Cardiac muscle cell (in vitro differentiated cells and primary cell): ENCODE results near the gene AGAP1. TPM values are rescaled to one million over a fixed set of nuclear protein-coding genes. Genes with fewer than 3 reads are reported as not detected.
A peak's percentile ranks its signal among the peaks of the same experiment; 100 is the strongest.

Source experiments
- DNase-seq, 2 donors: peaks; one replicate each; pipeline versions ENCODE4 v3.0.0 to v3.0.0-alpha.2; 2010 to 2017; ENCODE audit warnings: low read depth in 1 of 2, low spot score in 1 of 2
- H3K27ac ChIP-seq: fragments of 200-600 bp; sonication (generic); 2 replicates; pipeline ENCODE4 v1.5.1; 2016
- H3K27me3 ChIP-seq: fragments of 200-600 bp; sonication (generic); 2 replicates; pipeline ENCODE4 v1.6.0; 2016; ENCODE audit warnings: control low read depth
- H3K36me3 ChIP-seq: fragments of 200-600 bp; sonication (generic); 2 replicates; pipeline ENCODE4 v1.5.1; 2016; ENCODE audit warnings: control low read depth
- H3K4me1 ChIP-seq: fragments of 200-600 bp; sonication (generic); 2 replicates; pipeline ENCODE4 v1.8.1; 2017; ENCODE audit warnings: low read depth, mild to moderate bottlenecking, mixed run types
- H3K4me3 ChIP-seq: fragments of 200-600 bp; sonication (generic); 2 replicates; pipeline ENCODE4 v1.5.1; 2016; ENCODE audit warnings: mild to moderate bottlenecking
- H3K9me3 ChIP-seq: fragments of 200-600 bp; sonication (generic); 2 replicates; pipeline ENCODE4 v1.5.1; 2017; ENCODE audit warnings: low read depth, mild to moderate bottlenecking, control low read depth
- CTCF ChIP-seq: IDR thresholded peaks from 2 replicates; pipeline ENCODE4 v1.5.1; 2012; ENCODE audit warnings: low read depth, mild to moderate bottlenecking, low read length
- polyA plus RNA-seq: library from polyadenylated mRNA; unstranded; fragments of >200 nt; fragmentation: Nextera tagmentation; extraction: Ambion mirVana; gene quantifications from 2 replicates; pipeline ENCODE4 v1.2.1, GENCODE V29; 2016
- total RNA-seq: library from RNA; depleted of rRNA; stranded (reverse); fragments of >200 nt; gene quantifications from 2 replicates; pipeline ENCODE4 v1.2.3, GENCODE V29; 2016

AGAP1 gene
- total and polyA plus RNA-seq, 2 experiments from 2014 or later = 8.6 to 38.2 TPM

GRCh38 chr2:235728800-235729556 lies 235.1 kb downstream of the AGAP1 start:
- H3K36me3 ChIP-seq = no peaks in the 10 kb centered on the region
- no peaks in the 10 kb centered on the region for H3K27me3 ChIP-seq
- H3K27ac ChIP-seq = no peak overlapping the region
- no peaks in the 10 kb centered on the region for H3K9me3 ChIP-seq
- H3K4me1 ChIP-seq = no peaks in the 10 kb centered on the region
- no peak overlapping the region for H3K4me3 ChIP-seq
- DNase-seq = peak in 1 of 2 donors; percentile 15
- TF ChIP-seq CTCF = no peak

- no peak for TF ChIP-seq CTCF
- H3K9me3 ChIP-seq = no peaks in the 10 kb centered on the region
These were observed 235.7 kb downstream of the AGAP1 start for GRCh38 chr2:235729557-235729947.

GRCh38 chr2:235730115-235730514 lies 236.3 kb downstream of the AGAP1 start:
- Histone ChIP-seq H3K4me3 (no peak overlapping the region), H3K27ac (no peak overlapping the region), H3K27me3 (no peaks in the 10 kb centered on the region), H3K9me3 (no peaks in the 10 kb centered on the region), H3K4me1 (no peaks in the 10 kb centered on the region), H3K36me3 (no peaks in the 10 kb centered on the region)
- no peak for DNase-seq
- TF ChIP-seq CTCF = no peak

More at GRCh38 chr2:235729557-235729947, 235.7 kb downstream of the AGAP1 start:
- no peaks in the 10 kb centered on the region for H3K36me3 ChIP-seq
- H3K4me1 ChIP-seq = no peaks in the 10 kb centered on the region
- H3K27me3 ChIP-seq = no peaks in the 10 kb centered on the region
- H3K4me3 ChIP-seq = no peak overlapping the region
- DNase-seq = no peak
- H3K27ac ChIP-seq = no peak overlapping the region

- no peak for DNase-seq
- no peaks in the 10 kb centered on the region for H3K27me3 ChIP-seq
- H3K4me1 ChIP-seq = no peaks in the 10 kb centered on the region
- no peaks in the 10 kb centered on the region for H3K36me3 ChIP-seq
- no peak overlapping the region for H3K4me3 ChIP-seq
- no peak for TF ChIP-seq CTCF
- H3K27ac ChIP-seq = no peak overlapping the region
- no peaks in the 10 kb centered on the region for H3K9me3 ChIP-seq
These were observed 239.9 kb downstream of the AGAP1 start for GRCh38 chr2:235733761-235734160.

GRCh38 chr2:235734168-235734567 lies 240.3 kb downstream of the AGAP1 start:
- Histone ChIP-seq H3K9me3 (no peaks in the 10 kb centered on the region), H3K4me1 (no peaks in the 10 kb centered on the region), H3K27me3 (no peaks in the 10 kb centered on the region), H3K4me3 (no peak overlapping the region), H3K27ac (no peak overlapping the region), H3K36me3 (no peaks in the 10 kb centered on the region)
- TF ChIP-seq CTCF = no peak
- DNase-seq = no peak
